ENCODE measurements around the gene SYT17.

The SYT17 gene

GRCh38 chr16:19245326-19245925, 77.4 kb downstream of the SYT17 start:
- no peak for DNase-seq

- DNase-seq, result no peak
These were observed 84.9 kb downstream of the SYT17 start for GRCh38 chr16:19252904-19253303.

- DNase-seq, result no peak
These were observed 86.6 kb downstream of the SYT17 start for GRCh38 chr16:19254611-19255010.

- no peak for DNase-seq
These were observed 96.2 kb downstream of the SYT17 start for GRCh38 chr16:19264123-19264673.

- peak in 24 of 58 donors; percentile 3 to 78 (median 24) for DNase-seq
These were observed 97.4 kb downstream of the SYT17 start for GRCh38 chr16:19265380-19265930.

GRCh38 chr16:19266774-19267173, 98.7 kb downstream of the SYT17 start:
- no peak for DNase-seq

GRCh38 chr16:19269098-19269497, 101.1 kb downstream of the SYT17 start:
- DNase-seq, result no peak

GRCh38 chr16:19274165-19274797, 106.2 kb downstream of the SYT17 start:
- DNase-seq, result peak in 2 of 58 donors; percentile 27 to 30

GRCh38 chr16:19278403-19278802, 110.4 kb downstream of the SYT17 start:
- no peak for DNase-seq

- no peak for DNase-seq
These were observed 113.2 kb downstream of the SYT17 start for GRCh38 chr16:19281246-19281645.

- DNase-seq, result no peak
These were observed 114.1 kb downstream of the SYT17 start for GRCh38 chr16:19282101-19282500.

GRCh38 chr16:19283637-19284036, 115.6 kb downstream of the SYT17 start:
- no peak for DNase-seq

- peak in 53 of 58 donors; percentile 5 to 92 (median 66) for DNase-seq
These were observed 116.2 kb downstream of the SYT17 start for GRCh38 chr16:19284207-19284606.

- no peak for DNase-seq
These were observed 117.4 kb downstream of the SYT17 start, which contains the start of gene CLEC19A for GRCh38 chr16:19285431-19285830. TSS of gene CLEC19A (plus strand) at chr16:19285731. CDS start at chr16:19285852, 121 bp downstream.

- DNase-seq, result no peak
These were observed 118.8 kb downstream of the SYT17 start for GRCh38 chr16:19286827-19287226.

GRCh38 chr16:19287241-19287640, 119.2 kb downstream of the SYT17 start:
- no peak for DNase-seq

- no peak for DNase-seq
These were observed 121.1 kb downstream of the SYT17 start for GRCh38 chr16:19288872-19289799.

GRCh38 chr16:19289811-19290485, 121.9 kb downstream of the SYT17 start:
- peak in 37 of 58 donors; percentile 7 to 63 (median 22) for DNase-seq

GRCh38 chr16:19290860-19291259, 122.8 kb downstream of the SYT17 start:
- DNase-seq, result no peak

- peak in 39 of 58 donors; percentile 2 to 74 (median 23) for DNase-seq
These were observed 123.4 kb downstream of the SYT17 start for GRCh38 chr16:19291475-19291874.

- no peak for DNase-seq
These were observed 124.1 kb downstream of the SYT17 start for GRCh38 chr16:19292186-19292585.

Data from anterior cingulate cortex (tissue), 58 donors.